ENCODE measurements around the gene SPATA9. TPM values are rescaled to one million over a fixed set of nuclear protein-coding genes. Genes with fewer than 3 reads are reported as not detected.

SPATA9 gene
- total and polyA plus RNA-seq, 3 donors from 2014 or later: 7.4 to 36.9 (median 21.2) TPM

DNA sequence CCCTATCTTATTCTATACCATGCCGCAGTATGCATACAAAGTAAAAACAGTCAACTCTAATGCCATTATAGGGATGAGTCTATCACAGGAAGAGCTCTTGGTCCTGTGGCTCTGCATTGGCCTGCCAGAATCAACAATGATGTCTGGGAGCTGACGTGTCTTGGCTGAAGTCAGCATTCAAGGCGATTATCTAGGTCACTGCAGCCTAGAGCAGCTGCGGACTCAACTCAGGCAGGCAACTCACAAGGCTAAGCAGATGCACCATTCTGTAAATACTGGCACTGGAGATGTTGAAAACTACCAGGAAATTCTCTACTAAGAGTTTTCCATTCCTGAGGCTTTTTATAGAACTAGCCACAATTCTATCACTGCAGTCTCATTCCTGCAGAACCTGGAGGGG is 13.3 kb downstream of the SPATA9 start:
- no peaks in the 10 kb centered on the region for H3K9me3 ChIP-seq
- H3K4me3 ChIP-seq: no peak overlapping the region
- WGBS, 2 donors: 47 to 60% methylated on average over 4 of the region's 4 CpGs
- H3K27me3 ChIP-seq: no peaks in the 10 kb centered on the region
- H3K27ac ChIP-seq: peak overlapping the region; percentile 41 to 77
- peaks cover 26% of the 10 kb centered on the region for H3K4me1 ChIP-seq
- intact Hi-C loops (cut with DNase I; ENCODE audit: low total_unique reads): no loop called here
- H3K36me3 ChIP-seq (ENCODE audit: low read depth, missing control alignments): no peaks in the 10 kb centered on the region
- no peak for TF ChIP-seq POLR2A (IDR thresholded peaks at IDR 0.05)
- TF ChIP-seq, protein P1, sequence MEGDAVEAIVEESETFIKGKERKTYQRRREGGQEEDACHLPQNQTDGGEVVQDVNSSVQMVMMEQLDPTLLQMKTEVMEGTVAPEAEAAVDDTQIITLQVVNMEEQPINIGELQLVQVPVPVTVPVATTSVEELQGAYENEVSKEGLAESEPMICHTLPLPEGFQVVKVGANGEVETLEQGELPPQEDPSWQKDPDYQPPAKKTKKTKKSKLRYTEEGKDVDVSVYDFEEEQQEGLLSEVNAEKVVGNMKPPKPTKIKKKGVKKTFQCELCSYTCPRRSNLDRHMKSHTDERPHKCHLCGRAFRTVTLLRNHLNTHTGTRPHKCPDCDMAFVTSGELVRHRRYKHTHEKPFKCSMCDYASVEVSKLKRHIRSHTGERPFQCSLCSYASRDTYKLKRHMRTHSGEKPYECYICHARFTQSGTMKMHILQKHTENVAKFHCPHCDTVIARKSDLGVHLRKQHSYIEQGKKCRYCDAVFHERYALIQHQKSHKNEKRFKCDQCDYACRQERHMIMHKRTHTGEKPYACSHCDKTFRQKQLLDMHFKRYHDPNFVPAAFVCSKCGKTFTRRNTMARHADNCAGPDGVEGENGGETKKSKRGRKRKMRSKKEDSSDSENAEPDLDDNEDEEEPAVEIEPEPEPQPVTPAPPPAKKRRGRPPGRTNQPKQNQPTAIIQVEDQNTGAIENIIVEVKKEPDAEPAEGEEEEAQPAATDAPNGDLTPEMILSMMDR (IDR thresholded peaks at IDR 0.05): no peak
- DNase-seq: peak; percentile 88

DNA sequence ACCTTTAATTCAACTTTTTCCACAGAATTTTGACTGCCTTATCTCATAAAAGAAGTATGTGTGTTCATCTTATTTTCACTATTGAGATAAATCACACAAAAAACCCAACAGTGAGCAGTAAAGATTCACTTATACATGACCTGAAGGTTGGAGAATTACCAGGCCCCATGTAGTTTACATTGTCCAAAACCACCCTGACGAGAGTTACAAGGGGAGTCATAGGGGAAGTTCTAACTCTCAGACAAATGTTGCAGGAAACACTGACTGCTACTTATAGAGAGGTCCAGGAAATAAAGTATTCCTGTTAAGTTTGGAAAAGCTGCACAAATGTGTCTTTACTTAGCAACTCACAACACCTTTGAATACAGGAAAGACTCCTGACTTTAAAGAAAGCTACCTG is 14.1 kb downstream of the SPATA9 start:
- H3K9me3 ChIP-seq: no peaks in the 10 kb centered on the region
- no peaks in the 10 kb centered on the region for H3K27me3 ChIP-seq
- TF ChIP-seq, protein P1 (IDR thresholded peaks at IDR 0.05): no peak
- TF ChIP-seq POLR2A (IDR thresholded peaks at IDR 0.05): no peak
- H3K27ac ChIP-seq: peak overlapping the region; percentile 41 to 64
- DNase-seq: no peak
- H3K4me1 ChIP-seq: peaks cover 33% of the 10 kb centered on the region
- intact Hi-C loops (cut with DNase I; ENCODE audit: low total_unique reads): no loop called here
- WGBS, 2 donors: 76 to 80% methylated on average over 1 of the region's 1 CpG
- no peak overlapping the region for H3K4me3 ChIP-seq
- H3K36me3 ChIP-seq (ENCODE audit: low read depth, missing control alignments): no peaks in the 10 kb centered on the region

DNA sequence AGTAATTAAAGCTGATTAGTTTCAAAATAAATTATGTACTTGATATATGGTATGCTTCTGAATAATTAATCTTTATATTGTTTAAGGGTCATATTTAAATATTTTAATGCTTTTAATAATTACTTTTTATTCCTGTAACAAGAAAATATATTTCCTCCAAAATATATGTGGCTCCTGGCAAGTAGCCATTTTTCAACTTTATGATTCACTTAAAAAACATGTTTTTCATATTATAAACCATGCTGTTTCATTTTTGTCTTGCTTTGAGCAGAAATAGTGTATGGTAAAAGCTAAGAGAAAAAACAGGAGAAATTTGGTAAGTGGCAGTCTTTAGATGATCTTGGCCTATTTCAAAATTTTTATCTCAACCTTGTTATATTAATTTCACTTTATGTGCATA is 14.6 kb downstream of the SPATA9 start:
- Histone ChIP-seq H3K27me3 (no peaks in the 10 kb centered on the region), H3K27ac (no peak overlapping the region), H3K4me1 (peaks cover 33% of the 10 kb centered on the region), H3K4me3 (no peak overlapping the region), H3K9me3 (no peaks in the 10 kb centered on the region), H3K36me3 (ENCODE audit: low read depth, missing control alignments) (no peaks in the 10 kb centered on the region)
- no peak for DNase-seq
- intact Hi-C loops (cut with DNase I; ENCODE audit: low total_unique reads): no loop called here
- no peak for TF ChIP-seq POLR2A (IDR thresholded peaks at IDR 0.05)
- TF ChIP-seq, protein P1 (IDR thresholded peaks at IDR 0.05): no peak

DNA sequence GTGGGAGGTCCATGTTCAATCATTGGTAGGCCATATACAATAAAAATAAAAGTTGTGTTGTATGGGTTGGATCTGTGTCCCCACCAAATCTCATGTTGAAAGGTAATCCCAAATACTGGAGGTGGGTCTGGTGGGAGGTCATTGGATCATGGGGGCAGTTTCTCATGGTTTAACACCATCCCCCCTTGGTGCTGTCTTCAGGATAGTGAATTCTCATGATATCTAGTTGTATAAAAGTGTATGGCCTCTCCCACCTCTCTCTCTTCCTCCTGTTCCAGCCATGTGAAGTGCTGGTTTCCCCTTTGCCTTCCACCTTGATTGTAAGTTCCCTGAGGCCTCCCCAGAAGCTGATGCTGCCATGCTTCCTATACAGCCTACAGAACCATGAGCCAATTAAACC is 15.1 kb downstream of the SPATA9 start:
- no peak overlapping the region for H3K27ac ChIP-seq
- no peaks in the 10 kb centered on the region for H3K9me3 ChIP-seq
- H3K4me1 ChIP-seq: peaks cover 30% of the 10 kb centered on the region
- no peaks in the 10 kb centered on the region for H3K36me3 ChIP-seq (ENCODE audit: low read depth, missing control alignments)
- intact Hi-C loops (cut with DNase I; ENCODE audit: low total_unique reads): no loop called here
- no peak for DNase-seq
- H3K27me3 ChIP-seq: no peaks in the 10 kb centered on the region
- no peak overlapping the region for H3K4me3 ChIP-seq
- TF ChIP-seq, protein P1 (IDR thresholded peaks at IDR 0.05): no peak
- no peak for TF ChIP-seq POLR2A (IDR thresholded peaks at IDR 0.05)

DNA sequence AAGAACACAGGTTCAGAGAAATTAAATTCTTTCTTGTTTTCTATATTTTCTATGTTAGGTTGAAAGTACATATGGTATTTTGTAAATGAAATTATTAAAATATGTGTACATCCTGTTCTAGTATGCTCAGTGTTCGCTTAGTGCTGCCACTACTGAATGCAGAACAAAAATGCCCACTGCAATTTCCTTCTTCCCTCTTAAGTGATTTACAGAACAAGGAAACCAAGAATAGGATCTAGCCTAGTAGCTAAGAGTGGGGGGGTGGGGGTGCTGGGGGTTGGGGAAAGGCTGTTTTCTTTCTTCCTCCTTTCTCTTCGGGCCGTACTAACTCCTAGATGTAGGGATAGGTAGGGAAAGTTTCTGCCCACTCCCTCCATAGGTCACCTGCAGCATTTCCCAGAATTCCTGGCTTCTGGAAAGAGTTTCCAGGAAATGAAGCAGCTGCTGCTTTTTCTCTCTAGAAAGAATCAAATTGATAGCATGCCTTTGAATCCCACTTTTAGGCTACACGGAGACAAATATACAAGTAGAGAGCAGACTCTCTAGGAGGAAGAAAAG is 15.7 kb downstream of the SPATA9 start:
- no peaks in the 10 kb centered on the region for H3K27me3 ChIP-seq
- no peaks in the 10 kb centered on the region for H3K36me3 ChIP-seq (ENCODE audit: low read depth, missing control alignments)
- H3K27ac ChIP-seq: no peak overlapping the region
- intact Hi-C loops (cut with DNase I; ENCODE audit: low total_unique reads): no loop called here
- 61 to 69% methylated on average over 4 of the region's 4 CpGs for WGBS, 2 donors
- no peak overlapping the region for H3K4me3 ChIP-seq
- DNase-seq: no peak
- no peaks in the 10 kb centered on the region for H3K9me3 ChIP-seq
- peaks cover 28% of the 10 kb centered on the region for H3K4me1 ChIP-seq
- no peak for TF ChIP-seq POLR2A (IDR thresholded peaks at IDR 0.05)
- TF ChIP-seq, protein P1 (IDR thresholded peaks at IDR 0.05): no peak
